Measurements from ENCODE around the gene FANCI.

Gene FANCI

DNA sequence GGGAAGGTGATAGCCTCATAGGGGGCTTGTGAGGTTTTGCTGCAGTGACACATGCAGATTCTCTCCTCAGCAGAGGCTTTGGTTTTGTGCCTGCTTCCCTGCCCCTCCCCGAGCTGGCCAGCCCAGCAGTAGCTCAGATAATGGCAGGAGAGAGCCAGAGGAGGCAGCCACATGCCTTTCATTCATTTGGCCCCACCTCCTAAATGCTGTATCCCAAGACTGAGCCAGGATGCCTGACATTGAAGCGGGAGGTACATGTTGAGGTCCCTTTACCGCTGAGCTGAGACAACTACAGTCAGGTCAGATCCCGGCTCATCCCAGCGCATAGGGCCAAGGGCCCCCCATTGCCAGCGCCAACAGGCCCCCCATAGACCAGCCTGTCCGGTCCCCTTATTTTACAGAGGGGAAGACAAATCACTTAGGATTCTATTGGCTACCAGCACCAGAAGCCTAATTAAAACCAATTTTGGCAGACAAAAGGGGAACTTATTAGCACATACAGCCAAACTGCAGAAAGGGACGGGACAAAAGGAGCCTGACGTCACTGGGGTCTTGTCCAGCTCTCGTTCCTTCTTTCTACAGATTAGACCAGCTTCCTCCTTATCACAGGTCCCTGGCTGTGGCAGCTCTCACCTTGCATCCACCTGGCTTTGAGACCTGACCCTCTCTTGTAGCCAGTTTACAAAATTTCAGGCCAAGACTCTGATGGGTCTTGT, 102.9 kb downstream of the FANCI start:
- POLR2A ChIA-PET, result no interaction called here
- Histone ChIP-seq H3K9me3 (ENCODE audit: control insufficient read depth, insufficient read depth, low read depth, low read length) (no peaks in the 10 kb centered on the region), H3K4me3 (ENCODE audit: low read depth, low read length) (no peak overlapping the region), H3K27ac (ENCODE audit: extremely low read depth, low read depth, low read length) (no peak overlapping the region), H3K4me1 (ENCODE audit: control insufficient read depth, insufficient read depth, low read length) (no peaks in the 10 kb centered on the region), H3K36me3 (ENCODE audit: control insufficient read depth in 2 of 2, insufficient read depth in 1 of 2, low read length in 2 of 2) (no peaks in the 10 kb centered on the region)
- TF ChIP-seq ZNF664 (tag by site-specific recombination; IDR thresholded peaks at IDR 0.05), result peak; percentile 64; the same call in 1 of the 2 replicates
- no peak for TF ChIP-seq ZNF530 (tag by site-specific recombination; IDR thresholded peaks at IDR 0.05; ENCODE audit: low read depth)
- CTCF ChIA-PET, result interaction anchor here (0.9 to 12.0 kb wide), 3 partner anchors 10 to 68 kb away, joined by 3 to 199 read pairs (median 3); no protein-coding TSS in a partner anchor

DNA sequence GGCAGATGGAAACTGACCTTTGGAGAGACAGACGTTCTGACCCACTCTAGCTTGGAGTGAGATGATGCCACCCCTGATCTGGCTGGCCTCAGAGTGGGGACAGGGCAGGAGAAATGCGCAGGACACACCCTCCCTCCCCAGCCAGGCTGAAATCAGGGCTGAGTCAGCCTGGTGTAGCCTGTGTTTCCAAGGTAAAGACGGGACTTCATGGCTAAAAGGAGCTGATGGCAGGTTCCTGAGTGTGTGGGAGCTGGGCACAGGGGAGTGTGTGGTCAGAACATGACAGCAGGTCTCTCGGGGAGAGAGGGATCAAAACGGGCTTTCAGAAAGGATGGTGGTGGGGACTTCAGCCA, 105.4 kb downstream of the FANCI start:
- Histone ChIP-seq H3K4me1 (ENCODE audit: control insufficient read depth, insufficient read depth, low read length) (no peaks in the 10 kb centered on the region), H3K27ac (ENCODE audit: extremely low read depth, low read depth, low read length) (no peak overlapping the region), H3K36me3 (ENCODE audit: control insufficient read depth in 2 of 2, insufficient read depth in 1 of 2, low read length in 2 of 2) (no peaks in the 10 kb centered on the region), H3K9me3 (ENCODE audit: control insufficient read depth, insufficient read depth, low read depth, low read length) (no peaks in the 10 kb centered on the region), H3K4me3 (ENCODE audit: low read depth, low read length) (no peak overlapping the region)
- ChIA-PET CTCF (interaction anchor here (0.7 to 2.6 kb wide), 3 partner anchors 9 to 68 kb away, joined by 3 to 29 read pairs (median 3); no protein-coding TSS in a partner anchor), POLR2A (no interaction called here)
- no peak for TF ChIP-seq ZNF175 (tag by site-specific recombination; IDR thresholded peaks at IDR 0.05)
- TF ChIP-seq ZNF555 (tag by site-specific recombination; conservative IDR thresholded peaks at IDR 0.05), result no peak
- no peak for TF ChIP-seq PRDM1 (tag by site-specific recombination; IDR thresholded peaks at IDR 0.05)
- no peak for TF ChIP-seq ZNF391 (tag by site-specific recombination; IDR thresholded peaks at IDR 0.05; ENCODE audit: borderline replicate concordance, low read depth)
- TF ChIP-seq, protein P1, sequence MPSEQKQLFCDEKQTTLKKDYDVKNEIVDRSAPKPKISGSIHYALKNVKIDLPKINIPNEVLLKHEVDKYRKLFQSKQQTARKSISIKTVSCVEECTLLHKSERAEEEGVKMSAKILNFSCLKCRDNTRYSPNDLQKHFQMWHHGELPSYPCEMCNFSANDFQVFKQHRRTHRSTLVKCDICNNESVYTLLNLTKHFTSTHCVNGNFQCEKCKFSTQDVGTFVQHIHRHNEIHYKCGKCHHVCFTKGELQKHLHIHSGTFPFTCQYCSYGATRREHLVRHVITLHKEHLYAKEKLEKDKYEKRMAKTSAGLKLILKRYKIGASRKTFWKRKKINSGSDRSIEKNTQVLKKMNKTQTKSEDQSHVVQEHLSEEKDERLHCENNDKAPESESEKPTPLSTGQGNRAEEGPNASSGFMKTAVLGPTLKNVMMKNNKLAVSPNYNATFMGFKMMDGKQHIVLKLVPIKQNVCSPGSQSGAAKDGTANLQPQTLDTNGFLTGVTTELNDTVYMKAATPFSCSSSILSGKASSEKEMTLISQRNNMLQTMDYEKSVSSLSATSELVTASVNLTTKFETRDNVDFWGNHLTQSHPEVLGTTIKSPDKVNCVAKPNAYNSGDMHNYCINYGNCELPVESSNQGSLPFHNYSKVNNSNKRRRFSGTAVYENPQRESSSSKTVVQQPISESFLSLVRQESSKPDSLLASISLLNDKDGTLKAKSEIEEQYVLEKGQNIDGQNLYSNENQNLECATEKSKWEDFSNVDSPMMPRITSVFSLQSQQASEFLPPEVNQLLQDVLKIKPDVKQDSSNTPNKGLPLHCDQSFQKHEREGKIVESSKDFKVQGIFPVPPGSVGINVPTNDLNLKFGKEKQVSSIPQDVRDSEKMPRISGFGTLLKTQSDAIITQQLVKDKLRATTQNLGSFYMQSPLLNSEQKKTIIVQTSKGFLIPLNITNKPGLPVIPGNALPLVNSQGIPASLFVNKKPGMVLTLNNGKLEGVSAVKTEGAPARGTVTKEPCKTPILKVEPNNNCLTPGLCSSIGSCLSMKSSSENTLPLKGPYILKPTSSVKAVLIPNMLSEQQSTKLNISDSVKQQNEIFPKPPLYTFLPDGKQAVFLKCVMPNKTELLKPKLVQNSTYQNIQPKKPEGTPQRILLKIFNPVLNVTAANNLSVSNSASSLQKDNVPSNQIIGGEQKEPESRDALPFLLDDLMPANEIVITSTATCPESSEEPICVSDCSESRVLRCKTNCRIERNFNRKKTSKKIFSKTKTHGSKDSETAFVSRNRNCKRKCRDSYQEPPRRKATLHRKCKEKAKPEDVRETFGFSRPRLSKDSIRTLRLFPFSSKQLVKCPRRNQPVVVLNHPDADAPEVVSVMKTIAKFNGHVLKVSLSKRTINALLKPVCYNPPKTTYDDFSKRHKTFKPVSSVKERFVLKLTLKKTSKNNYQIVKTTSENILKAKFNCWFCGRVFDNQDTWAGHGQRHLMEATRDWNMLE (tag by site-specific recombination; conservative IDR thresholded peaks at IDR 0.05; ENCODE audit: low read depth), result no peak
- no peak for TF ChIP-seq ZNF10 (tag by site-specific recombination; IDR thresholded peaks at IDR 0.05)
- TF ChIP-seq ZNF768 (tag by site-specific recombination; IDR thresholded peaks at IDR 0.05), result no peak
- no peak for TF ChIP-seq OSR2 (tag by site-specific recombination; IDR thresholded peaks at IDR 0.05)
- TF ChIP-seq OVOL3 (tag by site-specific recombination; IDR thresholded peaks at IDR 0.05), result no peak
- no peak for TF ChIP-seq ZNF416 (tag by site-specific recombination; IDR thresholded peaks at IDR 0.05)
- TF ChIP-seq ZNF146 (tag by site-specific recombination; IDR thresholded peaks at IDR 0.05), result no peak
- TF ChIP-seq, protein P2, sequence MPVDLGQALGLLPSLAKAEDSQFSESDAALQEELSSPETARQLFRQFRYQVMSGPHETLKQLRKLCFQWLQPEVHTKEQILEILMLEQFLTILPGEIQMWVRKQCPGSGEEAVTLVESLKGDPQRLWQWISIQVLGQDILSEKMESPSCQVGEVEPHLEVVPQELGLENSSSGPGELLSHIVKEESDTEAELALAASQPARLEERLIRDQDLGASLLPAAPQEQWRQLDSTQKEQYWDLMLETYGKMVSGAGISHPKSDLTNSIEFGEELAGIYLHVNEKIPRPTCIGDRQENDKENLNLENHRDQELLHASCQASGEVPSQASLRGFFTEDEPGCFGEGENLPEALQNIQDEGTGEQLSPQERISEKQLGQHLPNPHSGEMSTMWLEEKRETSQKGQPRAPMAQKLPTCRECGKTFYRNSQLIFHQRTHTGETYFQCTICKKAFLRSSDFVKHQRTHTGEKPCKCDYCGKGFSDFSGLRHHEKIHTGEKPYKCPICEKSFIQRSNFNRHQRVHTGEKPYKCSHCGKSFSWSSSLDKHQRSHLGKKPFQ (tag by site-specific recombination; IDR thresholded peaks at IDR 0.05), result no peak
- TF ChIP-seq ZNF311 (tag by site-specific recombination; IDR thresholded peaks at IDR 0.05; ENCODE audit: borderline replicate concordance), result no peak
- TF ChIP-seq MEIS1 (CRISPR knock-in tag; IDR thresholded peaks at IDR 0.05; ENCODE audit: borderline replicate concordance), result no peak
- TF ChIP-seq, protein P3, sequence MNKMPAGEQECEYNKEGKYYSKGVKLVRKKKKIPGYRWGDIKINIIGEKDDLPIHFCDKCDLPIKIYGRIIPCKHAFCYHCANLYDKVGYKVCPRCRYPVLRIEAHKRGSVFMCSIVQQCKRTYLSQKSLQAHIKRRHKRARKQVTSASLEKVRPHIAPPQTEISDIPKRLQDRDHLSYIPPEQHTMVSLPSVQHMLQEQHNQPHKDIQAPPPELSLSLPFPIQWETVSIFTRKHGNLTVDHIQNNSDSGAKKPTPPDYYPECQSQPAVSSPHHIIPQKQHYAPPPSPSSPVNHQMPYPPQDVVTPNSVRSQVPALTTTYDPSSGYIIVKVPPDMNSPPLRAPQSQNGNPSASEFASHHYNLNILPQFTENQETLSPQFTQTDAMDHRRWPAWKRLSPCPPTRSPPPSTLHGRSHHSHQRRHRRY (tag by site-specific recombination; IDR thresholded peaks at IDR 0.05), result no peak
- no peak for TF ChIP-seq ZNF629 (tag by site-specific recombination; IDR thresholded peaks at IDR 0.05)
- TF ChIP-seq ZBTB21 (tag by site-specific recombination; IDR thresholded peaks at IDR 0.05), result no peak

Data from HEK293 (cell line).